CD14-positive monocyte (primary cell): ENCODE results near the gene KLK15. TPM values are rescaled to one million over a fixed set of nuclear protein-coding genes. Genes with fewer than 3 reads are reported as not detected.
A peak's percentile ranks its signal among the peaks of the same experiment; 100 is the strongest.

Experiments used
- DNase-seq, 3 donors: peaks; one replicate each; pipeline ENCODE4 v3.0.0-alpha.2; 2011 to 2022
- H2AFZ ChIP-seq: 2 replicates; pipeline ENCODE4 v1.6.0; 2012; ENCODE audit warnings: mild to moderate bottlenecking, low read depth, low read length, inconsistent platforms; ENCODE audit not compliant: insufficient read depth, poor library complexity, severe bottlenecking
- H3K27ac ChIP-seq, 2 donors: 1 replicate in 1 of 2; 2 replicates in 1 of 2; pipeline ENCODE4 v1.5.1; 2012 to 2013; ENCODE audit warnings: low read length in 2 of 2, control low read depth in 1 of 2, inconsistent platforms in 1 of 2, low read depth in 1 of 2, mild to moderate bottlenecking in 1 of 2
- H3K27me3 ChIP-seq, 2 donors: one replicate each; pipeline versions ENCODE4 v1.6.0 to v1.6.1; 2011 to 2013; ENCODE audit warnings: low read length in 2 of 2; ENCODE audit not compliant: control insufficient read depth in 2 of 2, insufficient read depth in 2 of 2
- H3K36me3 ChIP-seq, 2 donors: replicated peaks in 1 of 2; 1 replicate in 1 of 2; 2 replicates in 1 of 2; pipeline versions ENCODE4 v1.5.1 to v1.6.1; 2012 to 2013; ENCODE audit warnings: low read length in 2 of 2, control low read depth in 1 of 2, inconsistent platforms in 1 of 2, mild to moderate bottlenecking in 1 of 2; ENCODE audit not compliant: insufficient read depth in 2 of 2, control insufficient read depth in 1 of 2
- H3K4me1 ChIP-seq, 2 donors: 1 replicate in 1 of 2; 2 replicates in 1 of 2; pipeline versions ENCODE4 v1.5.1 to v1.6.1; 2012 to 2013; ENCODE audit warnings: low read length in 2 of 2, control low read depth in 1 of 2, inconsistent platforms in 1 of 2, mild to moderate bottlenecking in 1 of 2, moderate library complexity in 1 of 2; ENCODE audit not compliant: insufficient read depth in 2 of 2, control insufficient read depth in 1 of 2
- H3K4me2 ChIP-seq: replicated peaks from 2 replicates; pipeline ENCODE3; 2012; ENCODE audit warnings: low read length, moderate library complexity, mild to moderate bottlenecking; ENCODE audit not compliant: poor library complexity, severe bottlenecking; ENCODE audit errors: extremely low read depth
- H3K4me3 ChIP-seq, 3 experiments: fragments of 200-600 bp in 1 of 3; sonication (generic) in 1 of 3; replicated peaks in 1 of 3; 1 replicate in 2 of 3; 2 replicates in 1 of 3; pipeline ENCODE4 v1.5.1; 2011 to 2013; ENCODE audit warnings: low read length in 3 of 3, mild to moderate bottlenecking in 3 of 3, control low read depth in 2 of 3, low read depth in 2 of 3, inconsistent platforms in 1 of 3, moderate library complexity in 1 of 3
- H3K79me2 ChIP-seq: 2 replicates; pipeline ENCODE4 v1.6.0; 2012; ENCODE audit warnings: mild to moderate bottlenecking, control low read depth, inconsistent platforms, low read length, moderate library complexity; ENCODE audit not compliant: insufficient read depth
- H3K9ac ChIP-seq: 2 replicates; pipeline ENCODE4 v1.6.0; 2017; ENCODE audit warnings: low read length, mild to moderate bottlenecking; ENCODE audit not compliant: insufficient read depth, poor library complexity, severe bottlenecking
- H3K9me3 ChIP-seq, 2 donors: replicated peaks in 1 of 2; 1 replicate in 1 of 2; 2 replicates in 1 of 2; pipeline versions ENCODE4 v1.5.1 to v1.6.1; 2012 to 2013; ENCODE audit warnings: low read length in 2 of 2, control low read depth in 1 of 2; ENCODE audit not compliant: control insufficient read depth in 1 of 2, insufficient read depth in 1 of 2
- H4K20me1 ChIP-seq: 2 replicates; pipeline ENCODE4 v1.6.0; 2012; ENCODE audit warnings: mild to moderate bottlenecking, low read length, control low read depth, moderate library complexity; ENCODE audit not compliant: insufficient read depth
- H3K27ac Mint-ChIP-seq, 7 donors: one replicate each; pipeline ENCODE4 v1.8.0; 2020; ENCODE audit warnings: mild to moderate bottlenecking in 7 of 7, mixed read lengths in 7 of 7, moderate library complexity in 6 of 7, inconsistent platforms in 2 of 7
- H3K27me3 Mint-ChIP-seq, 3 donors: one replicate each; pipeline ENCODE4 v1.8.0; 2021 to 2022; ENCODE audit warnings: low read depth in 3 of 3, mild to moderate bottlenecking in 3 of 3, mixed read lengths in 3 of 3, moderate library complexity in 3 of 3, inconsistent platforms in 1 of 3
- H3K36me3 Mint-ChIP-seq, 2 donors: one replicate each; pipeline ENCODE4 v1.8.0; 2020; ENCODE audit warnings: mixed read lengths in 2 of 2, inconsistent platforms in 1 of 2, mild to moderate bottlenecking in 1 of 2
- H3K4me1 Mint-ChIP-seq: one replicate; pipeline ENCODE4 v1.8.0; 2020; ENCODE audit warnings: mild to moderate bottlenecking, mixed read lengths
- H3K4me3 Mint-ChIP-seq, 2 donors: one replicate each; pipeline ENCODE4 v1.8.0; 2020; ENCODE audit warnings: mild to moderate bottlenecking in 2 of 2, mixed read lengths in 2 of 2, moderate library complexity in 1 of 2
- H3K9me3 Mint-ChIP-seq, 7 donors: one replicate each; pipeline ENCODE4 v1.8.0; 2020 to 2022; ENCODE audit warnings: mixed read lengths in 7 of 7, mild to moderate bottlenecking in 6 of 7, moderate library complexity in 6 of 7, inconsistent platforms in 2 of 7
- WGBS: methylation state at CpG from one replicate; pipeline ENCODE4 v1.1.5; 2013; ENCODE audit warnings: missing lambda C conversion rate; ENCODE audit not compliant: insufficient coverage; 5-methylcytosine and 5-hydroxymethylcytosine counted together
- intact Hi-C, 2 donors: fragments of 100-400 bp; cut with micrococcal nuclease; formaldehyde crosslinking; loops; one replicate each; pipeline versions ENCODE4 v1.15.0 to v1.15.1; 2023
- polyA plus RNA-seq, 3 donors: library from polyadenylated mRNA; depleted of rRNA in 1 of 3; unstranded in 2 of 3; stranded (reverse) in 1 of 3; fragments of 300-500 nt in 2 of 3; fragments of >200 nt in 1 of 3; fragmentation: Illumina TruSeq in 2 of 3; gene quantifications; 1 replicate in 2 of 3; 2 replicates in 1 of 3; pipeline ENCODE4 v1.2.3, GENCODE V29; 2012 to 2021
- TF ChIP-seq, protein P1 (sequence below): fragments of 200-600 bp; IDR thresholded peaks from one replicate; pipeline ENCODE4 v1.8.0; 2022; ENCODE audit warnings: antibody characterized with exemption, mild to moderate bottlenecking

KLK15 gene
- polyA plus RNA-seq, 3 donors, result not detected

DNA sequence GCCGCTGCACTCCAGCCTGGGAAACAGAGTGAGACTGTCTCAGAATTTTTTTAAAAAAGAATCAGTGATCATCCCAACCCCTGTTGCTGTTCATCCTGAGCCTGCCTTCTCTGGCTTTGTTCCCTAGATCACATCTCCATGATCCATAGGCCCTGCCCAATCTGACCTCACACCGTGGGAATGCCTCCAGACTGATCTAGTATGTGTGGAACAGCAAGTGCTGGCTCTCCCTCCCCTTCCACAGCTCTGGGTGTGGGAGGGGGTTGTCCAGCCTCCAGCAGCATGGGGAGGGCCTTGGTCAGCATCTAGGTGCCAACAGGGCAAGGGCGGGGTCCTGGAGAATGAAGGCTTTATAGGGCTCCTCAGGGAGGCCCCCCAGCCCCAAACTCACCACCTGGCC, 39.7 kb upstream of the KLK15 start, which contains the start of gene KLK2:
Gene KLK2, plus strand, starts transcription at position 384 of the 400 bp plus-strand sequence. CDS start 35 bp downstream, outside the sequence.
- Mint-ChIP-seq H3K27me3 (peaks cover 3 to 12% (median 10%) of the 10 kb centered on the region in 3 donors), H3K4me1 (no peaks in the 10 kb centered on the region), H3K27ac (no peak within 1 kb of the TSS), H3K9me3 (peaks cover 0 to 2% (median 0%) of the 10 kb centered on the region in 7 donors), H3K36me3 (no peaks in the 10 kb centered on the region), H3K4me3 (no peak within 1 kb of the TSS)
- no peaks in the 10 kb centered on the region for H3K79me2 ChIP-seq
- no peak within 1 kb of the TSS for H2AFZ ChIP-seq
- H3K27me3 ChIP-seq, result peaks cover 0 to 3% of the 10 kb centered on the region in 2 donors
- intact Hi-C loops, result no loop called here
- 80% methylated on average over 1 of the region's 3 CpGs for WGBS
- no peak for DNase-seq
- TF ChIP-seq, protein P1, sequence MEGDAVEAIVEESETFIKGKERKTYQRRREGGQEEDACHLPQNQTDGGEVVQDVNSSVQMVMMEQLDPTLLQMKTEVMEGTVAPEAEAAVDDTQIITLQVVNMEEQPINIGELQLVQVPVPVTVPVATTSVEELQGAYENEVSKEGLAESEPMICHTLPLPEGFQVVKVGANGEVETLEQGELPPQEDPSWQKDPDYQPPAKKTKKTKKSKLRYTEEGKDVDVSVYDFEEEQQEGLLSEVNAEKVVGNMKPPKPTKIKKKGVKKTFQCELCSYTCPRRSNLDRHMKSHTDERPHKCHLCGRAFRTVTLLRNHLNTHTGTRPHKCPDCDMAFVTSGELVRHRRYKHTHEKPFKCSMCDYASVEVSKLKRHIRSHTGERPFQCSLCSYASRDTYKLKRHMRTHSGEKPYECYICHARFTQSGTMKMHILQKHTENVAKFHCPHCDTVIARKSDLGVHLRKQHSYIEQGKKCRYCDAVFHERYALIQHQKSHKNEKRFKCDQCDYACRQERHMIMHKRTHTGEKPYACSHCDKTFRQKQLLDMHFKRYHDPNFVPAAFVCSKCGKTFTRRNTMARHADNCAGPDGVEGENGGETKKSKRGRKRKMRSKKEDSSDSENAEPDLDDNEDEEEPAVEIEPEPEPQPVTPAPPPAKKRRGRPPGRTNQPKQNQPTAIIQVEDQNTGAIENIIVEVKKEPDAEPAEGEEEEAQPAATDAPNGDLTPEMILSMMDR, result no peak
- no peaks in the 10 kb centered on the region for H3K4me1 ChIP-seq
- no peak within 1 kb of the TSS for H3K4me2 ChIP-seq
- no peak within 1 kb of the TSS for H3K27ac ChIP-seq
- H3K9me3 ChIP-seq, result no peaks in the 10 kb centered on the region
- no peak within 1 kb of the TSS for H3K4me3 ChIP-seq
- H4K20me1 ChIP-seq, result no peaks in the 10 kb centered on the region
- H3K9ac ChIP-seq, result no peak within 1 kb of the TSS
- no peaks in the 10 kb centered on the region for H3K36me3 ChIP-seq

DNA sequence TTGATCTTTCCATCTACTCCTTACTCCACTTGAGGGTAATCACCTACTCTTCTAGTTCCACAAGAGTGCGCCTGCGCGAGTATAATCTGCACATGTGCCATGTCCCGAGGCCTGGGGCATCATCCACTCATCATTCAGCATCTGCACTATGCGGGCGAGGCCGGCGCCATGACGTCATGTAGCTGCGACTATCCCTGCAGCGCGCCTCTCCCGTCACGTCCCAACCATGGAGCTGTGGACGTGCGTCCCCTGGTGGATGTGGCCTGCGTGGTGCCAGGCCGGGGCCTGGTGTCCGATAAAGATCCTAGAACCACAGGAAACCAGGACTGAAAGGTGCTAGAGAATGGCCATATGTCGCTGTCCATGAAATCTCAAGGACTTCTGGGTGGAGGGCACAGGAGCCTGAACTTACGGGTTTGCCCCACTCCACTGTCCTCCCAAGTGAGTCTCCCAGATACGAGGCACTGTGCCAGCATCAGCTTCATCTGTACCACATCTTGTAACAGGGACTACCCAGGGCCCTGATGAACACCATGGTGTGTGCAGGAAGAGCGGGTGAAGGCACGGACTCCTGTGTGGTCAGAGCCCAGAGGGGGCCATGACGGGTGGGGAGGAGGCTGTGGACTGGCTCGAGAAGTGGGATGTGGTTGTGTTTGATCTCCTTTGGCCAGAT, 37.2 kb upstream of the KLK15 start:
- intact Hi-C loops, result no loop called here
- no peaks in the 10 kb centered on the region for H3K79me2 ChIP-seq
- H3K4me3 Mint-ChIP-seq, result peak overlapping the region in 1 of 2 donors; percentile 56
- no peak for DNase-seq
- peaks cover 0 to 2% (median 0%) of the 10 kb centered on the region in 7 donors for H3K9me3 Mint-ChIP-seq
- H2AFZ ChIP-seq, result no peak overlapping the region
- H3K4me1 Mint-ChIP-seq, result no peaks in the 10 kb centered on the region
- TF ChIP-seq, protein P1, result no peak
- H3K27me3 ChIP-seq, result peaks cover 3 to 7% of the 10 kb centered on the region in 2 donors
- no peaks in the 10 kb centered on the region for H3K36me3 Mint-ChIP-seq
- no peak overlapping the region for H3K4me3 ChIP-seq
- H3K27ac Mint-ChIP-seq, result no peak overlapping the region
- H3K27me3 Mint-ChIP-seq, result peaks cover 7 to 13% (median 11%) of the 10 kb centered on the region in 3 donors
- H3K4me1 ChIP-seq, result no peaks in the 10 kb centered on the region
- H3K36me3 ChIP-seq, result no peaks in the 10 kb centered on the region
- H3K4me2 ChIP-seq, result no peak overlapping the region
- no peak overlapping the region for H3K9ac ChIP-seq
- H4K20me1 ChIP-seq, result no peaks in the 10 kb centered on the region
- H3K9me3 ChIP-seq, result no peaks in the 10 kb centered on the region
- 53% methylated on average over 24 of the region's 26 CpGs for WGBS
- H3K27ac ChIP-seq, result no peak overlapping the region
